Loucy (cell line): ENCODE measurements around the gene IGFBP6.
"Not testable (repeated sequence)": the region's sequence is repeated elsewhere in the genome, so short reads cannot be mapped to it uniquely, and the experiment has no call there.

Experiments used
- H2AFZ ChIP-seq: fragments of 200-600 bp; sonication (generic); 2 replicates; pipeline ENCODE4 v1.6.0; 2016; ENCODE audit warnings: antibody characterized with exemption, mild to moderate bottlenecking, low read length, moderate library complexity
- H3F3A ChIP-seq: fragments of 200-600 bp; 2 replicates; pipeline ENCODE4 v1.6.0; 2016; ENCODE audit warnings: antibody characterized with exemption, low read depth, mild to moderate bottlenecking
- H3K27me3 ChIP-seq: fragments of 200-600 bp; sonication (generic); 2 replicates; pipeline ENCODE4 v1.6.1; 2014; ENCODE audit warnings: low read length, mild to moderate bottlenecking; ENCODE audit not compliant: insufficient read depth, poor library complexity, severe bottlenecking
- H3K36me3 ChIP-seq: fragments of 200-600 bp; sonication (generic); 2 replicates; pipeline ENCODE4 v1.6.1; 2016; ENCODE audit warnings: low read length; ENCODE audit not compliant: insufficient read depth
- H3K4me1 ChIP-seq: fragments of 200-600 bp; sonication (generic); 2 replicates; pipeline ENCODE4 v1.5.1; 2014; ENCODE audit warnings: low read length, mild to moderate bottlenecking; ENCODE audit not compliant: insufficient read depth, poor library complexity, severe bottlenecking
- H3K4me2 ChIP-seq: fragments of 200-600 bp; sonication (generic); 2 replicates; pipeline ENCODE4 v1.6.0; 2014; ENCODE audit warnings: antibody characterized with exemption, low read length, low read depth, mild to moderate bottlenecking; ENCODE audit not compliant: poor library complexity, severe bottlenecking
- H3K4me3 ChIP-seq: fragments of 200-600 bp; sonication (generic); 2 replicates; pipeline ENCODE4 v1.5.1; 2014; ENCODE audit warnings: low read length, mild to moderate bottlenecking, mixed read lengths; ENCODE audit not compliant: poor library complexity, severe bottlenecking
- H3K79me2 ChIP-seq: fragments of 200-600 bp; sonication (generic); 2 replicates; pipeline ENCODE4 v1.6.1; 2014; ENCODE audit warnings: low read length; ENCODE audit not compliant: insufficient read depth
- H3K9ac ChIP-seq: fragments of 200-600 bp; sonication (generic); 2 replicates; pipeline ENCODE4 v1.6.0; 2014; ENCODE audit warnings: mild to moderate bottlenecking, low read depth, low read length, moderate library complexity; ENCODE audit not compliant: poor library complexity, severe bottlenecking
- H3K9me2 ChIP-seq: fragments of 200-600 bp; sonication (generic); replicated peaks from 2 replicates; pipeline ENCODE4 v1.6.1; 2016; ENCODE audit warnings: low read depth, low read length, mixed read lengths
- H3K9me3 ChIP-seq: fragments of 200-600 bp; sonication (generic); 2 replicates; pipeline ENCODE4 v1.6.1; 2014; ENCODE audit warnings: mild to moderate bottlenecking, antibody characterized with exemption, low read length, low read depth; ENCODE audit not compliant: insufficient read depth
- H4K20me1 ChIP-seq: fragments of 200-600 bp; sonication (generic); 2 replicates; pipeline ENCODE4 v1.6.0; 2014; ENCODE audit warnings: antibody characterized with exemption, low read length, mild to moderate bottlenecking; ENCODE audit not compliant: insufficient read depth, poor library complexity, severe bottlenecking
- CTCF ChIP-seq: fragments of 200-600 bp; sonication (generic); conservative IDR thresholded peaks from 2 replicates; pipeline ENCODE4 v1.5.1; 2014; ENCODE audit warnings: mild to moderate bottlenecking, antibody characterized with exemption, low read length
- EZH2phosphoT487 ChIP-seq: fragments of 200-600 bp; IDR thresholded peaks from 2 replicates; pipeline ENCODE4 v1.6.1; 2018; ENCODE audit warnings: antibody characterized with exemption, mild to moderate bottlenecking, moderate library complexity, borderline replicate concordance

Gene IGFBP6

GRCh38 chr12:53107122-53107521 is 9.7 kb downstream of the IGFBP6 start:
- Histone ChIP-seq H3K4me3 (no peak overlapping the region), H2AFZ (no peak overlapping the region), H3K79me2 (no peaks in the 10 kb centered on the region), H3K4me2 (no peak overlapping the region), H3F3A (no peaks in the 10 kb centered on the region), H3K36me3 (no peaks in the 10 kb centered on the region), H3K9ac (no peak overlapping the region), H3K27me3 (no peaks in the 10 kb centered on the region), H3K9me3 (no peaks in the 10 kb centered on the region), H3K9me2 (no peaks in the 10 kb centered on the region), H4K20me1 (no peaks in the 10 kb centered on the region), H3K4me1 (peaks cover 27% of the 10 kb centered on the region)
- TF ChIP-seq EZH2phosphoT487 = no peak
- TF ChIP-seq CTCF = no peak

GRCh38 chr12:53112431-53112830 is 15.0 kb downstream of the IGFBP6 start:
- H3K27me3 ChIP-seq, H3K4me1 ChIP-seq, H2AFZ ChIP-seq, H3K4me3 ChIP-seq, H3K79me2 ChIP-seq, H4K20me1 ChIP-seq, H3K36me3 ChIP-seq, H3K4me2 ChIP-seq, H3F3A ChIP-seq, H3K9me3 ChIP-seq, H3K9me2 ChIP-seq, H3K9ac ChIP-seq: not testable (repeated sequence)

- H3K4me1 ChIP-seq = no peaks in the 10 kb centered on the region
- TF ChIP-seq CTCF (no peak), EZH2phosphoT487 (no peak)
- no peak overlapping the region for H2AFZ ChIP-seq
- H3K9me3 ChIP-seq = no peaks in the 10 kb centered on the region
- no peaks in the 10 kb centered on the region for H3F3A ChIP-seq
- H3K4me2 ChIP-seq = no peak overlapping the region
- H3K9me2 ChIP-seq = no peaks in the 10 kb centered on the region
- no peaks in the 10 kb centered on the region for H3K36me3 ChIP-seq
- no peak overlapping the region for H3K4me3 ChIP-seq
- no peaks in the 10 kb centered on the region for H4K20me1 ChIP-seq
- no peaks in the 10 kb centered on the region for H3K79me2 ChIP-seq
- no peak overlapping the region for H3K9ac ChIP-seq
- no peaks in the 10 kb centered on the region for H3K27me3 ChIP-seq
These were observed 15.8 kb downstream of the IGFBP6 start for GRCh38 chr12:53113136-53113705.

- H3F3A ChIP-seq = no peaks in the 10 kb centered on the region
- no peak overlapping the region for H3K4me3 ChIP-seq
- no peaks in the 10 kb centered on the region for H3K9me3 ChIP-seq
- no peaks in the 10 kb centered on the region for H3K9me2 ChIP-seq
- H3K4me1 ChIP-seq = no peaks in the 10 kb centered on the region
- H3K27me3 ChIP-seq = no peaks in the 10 kb centered on the region
- H3K9ac ChIP-seq = no peak overlapping the region
- TF ChIP-seq EZH2phosphoT487 (no peak), CTCF (no peak)
- no peaks in the 10 kb centered on the region for H3K79me2 ChIP-seq
- no peak overlapping the region for H2AFZ ChIP-seq
- no peaks in the 10 kb centered on the region for H3K36me3 ChIP-seq
- H3K4me2 ChIP-seq = no peak overlapping the region
- no peaks in the 10 kb centered on the region for H4K20me1 ChIP-seq
These were observed 16.5 kb downstream of the IGFBP6 start for GRCh38 chr12:53113951-53114350.
